IMR-90 (cell line): Measurements from ENCODE around the gene RMI1. TPM values are rescaled to one million over a fixed set of nuclear protein-coding genes. Genes with fewer than 3 reads are reported as not detected.

Experiments used
- ATAC-seq: fragments of 200-7000 bp; cut with Tn5 transposase; 2 replicates; pipeline ENCODE4 v1.9.1; 2020; ENCODE audit warnings: low read depth, mild to moderate bottlenecking, moderate library complexity
- BruUV-seq: library from RNA; stranded (reverse); fragments of 400-500 nt; replicated peaks from 2 replicates; lab custom pipeline; 2021; lab: Mats Ljungman, UMichigan
- CTCF ChIA-PET: fragments of 300-600 bp; formaldehyde crosslinking; extraction: SDS; loops from one replicate; lab custom pipeline; 2021; ENCODE audit warnings: antibody characterized with exemption; lab: Yijun Ruan, JAX
- POLR2A ChIA-PET: fragments of 300-600 bp; sonication (Branson Sonifier 250); formaldehyde crosslinking; loops from one replicate; lab custom pipeline; 2022; ENCODE audit warnings: antibody characterized with exemption; ENCODE audit not compliant: unreplicated experiment; lab: Charles Lee
- DNase-seq: peaks from one replicate; pipeline ENCODE4 v3.0.0; 2013
- H2AFZ ChIP-seq: replicated peaks from 2 replicates; pipeline ENCODE3; 2013; ENCODE audit warnings: low read length, mild to moderate bottlenecking; ENCODE audit not compliant: poor library complexity
- H2AK5ac ChIP-seq: 2 replicates; pipeline ENCODE4 v1.6.1; 2013; ENCODE audit warnings: low read depth, low read length, inconsistent platforms
- H2AK9ac ChIP-seq: replicated peaks from 2 replicates; pipeline ENCODE3; 2013; ENCODE audit warnings: mild to moderate bottlenecking, low read depth, low read length, moderate library complexity; ENCODE audit not compliant: poor library complexity
- H2BK120ac ChIP-seq: 2 replicates; pipeline ENCODE4 v1.6.1; 2013; ENCODE audit warnings: low read depth, low read length, inconsistent platforms
- H2BK15ac ChIP-seq: 3 replicates; pipeline ENCODE4 v1.6.1; 2013; ENCODE audit warnings: low read depth, low read length, inconsistent platforms
- H2BK20ac ChIP-seq: 2 replicates; pipeline ENCODE4 v1.6.1; 2013; ENCODE audit warnings: low read depth, mild to moderate bottlenecking, inconsistent platforms, low read length, moderate library complexity
- H2BK5ac ChIP-seq: 2 replicates; pipeline ENCODE4 v1.6.1; 2013; ENCODE audit warnings: mild to moderate bottlenecking, low read depth, low read length, inconsistent platforms; ENCODE audit not compliant: poor library complexity, severe bottlenecking
- H3K14ac ChIP-seq: replicated peaks from 2 replicates; pipeline ENCODE4 v1.6.1; 2013; ENCODE audit warnings: low read depth, low read length, inconsistent platforms
- H3K18ac ChIP-seq: 2 replicates; pipeline ENCODE4 v1.6.1; 2013; ENCODE audit warnings: low read depth, low read length, control low read depth
- H3K23ac ChIP-seq: 2 replicates; pipeline ENCODE4 v1.6.1; 2013; ENCODE audit warnings: low read depth, low read length, inconsistent platforms
- H3K27ac ChIP-seq: 2 replicates; pipeline ENCODE4 v1.5.1; 2013; ENCODE audit warnings: mild to moderate bottlenecking, control low read depth, low read length; ENCODE audit not compliant: insufficient read depth
- H3K27me3 ChIP-seq: 2 replicates; pipeline ENCODE4 v1.6.1; 2013; ENCODE audit warnings: low read length; ENCODE audit not compliant: control insufficient read depth, insufficient read depth
- H3K36me3 ChIP-seq: 2 replicates; pipeline ENCODE4 v1.6.1; 2013; ENCODE audit warnings: low read length, mixed read lengths; ENCODE audit not compliant: control insufficient read depth, insufficient read depth
- H3K4ac ChIP-seq: 2 replicates; pipeline ENCODE4 v1.6.1; 2013; ENCODE audit warnings: low read depth, low read length, inconsistent platforms
- H3K4me1 ChIP-seq: 2 replicates; pipeline ENCODE4 v1.6.1; 2013; ENCODE audit warnings: low read length, mixed read lengths; ENCODE audit not compliant: control insufficient read depth, insufficient read depth
- H3K4me2 ChIP-seq: 2 replicates; pipeline ENCODE4 v1.6.1; 2013; ENCODE audit warnings: low read depth, mild to moderate bottlenecking, control low read depth, low read length, moderate library complexity
- H3K4me3 ChIP-seq: 2 replicates; pipeline ENCODE4 v1.5.1; 2013; ENCODE audit warnings: low read depth, mild to moderate bottlenecking, control low read depth, low read length, moderate library complexity; ENCODE audit not compliant: insufficient read depth
- H3K56ac ChIP-seq: 2 replicates; pipeline ENCODE4 v1.6.1; 2013; ENCODE audit warnings: low read length, inconsistent platforms; ENCODE audit not compliant: insufficient read depth; ENCODE audit errors: extremely low read depth
- H3K79me1 ChIP-seq, 2 experiments: 2 replicates each; pipeline ENCODE4 v1.6.1; 2013; ENCODE audit warnings: low read length in 2 of 2, inconsistent platforms in 1 of 2, low read depth in 1 of 2
- H3K9ac ChIP-seq: 2 replicates; pipeline ENCODE4 v1.6.1; 2013; ENCODE audit warnings: low read depth, low read length, control low read depth
- H3K9me1 ChIP-seq: 2 replicates; pipeline ENCODE4 v1.6.1; 2013; ENCODE audit warnings: low read length, inconsistent platforms; ENCODE audit not compliant: insufficient read depth
- H3K9me3 ChIP-seq: 2 replicates; pipeline ENCODE4 v1.6.1; 2013; ENCODE audit warnings: low read length; ENCODE audit not compliant: control insufficient read depth, insufficient read depth
- H4K20me1 ChIP-seq: 2 replicates; pipeline ENCODE4 v1.6.1; 2013; ENCODE audit warnings: low read length, inconsistent platforms; ENCODE audit not compliant: insufficient read depth
- H4K5ac ChIP-seq: 2 replicates; pipeline ENCODE4 v1.6.1; 2013; ENCODE audit warnings: mild to moderate bottlenecking, low read depth, low read length, control low read depth
- H4K8ac ChIP-seq, 2 experiments: 2 replicates each; pipeline ENCODE4 v1.6.1; 2013; ENCODE audit warnings: low read depth in 2 of 2, low read length in 2 of 2, control low read depth in 1 of 2, inconsistent platforms in 1 of 2
- H4K91ac ChIP-seq: 2 replicates; pipeline ENCODE4 v1.6.1; 2013; ENCODE audit warnings: low read depth, low read length, inconsistent platforms; ENCODE audit not compliant: insufficient read depth
- BHLHE40 ChIP-seq: fragments of 150-350 bp; IDR thresholded peaks from 2 replicates; pipeline ENCODE4 v1.6.1; 2016; ENCODE audit warnings: mild to moderate bottlenecking, low read depth, low read length
- CEBPB ChIP-seq: IDR thresholded peaks from 2 replicates; pipeline ENCODE4 v1.6.1; 2012; ENCODE audit warnings: low read depth, low read length, improper control_type of control experiment
- CHD1 ChIP-seq: IDR thresholded peaks from 2 replicates; pipeline ENCODE4 v1.6.1; 2012; ENCODE audit warnings: low read depth, low read length, improper control_type of control experiment
- FOS ChIP-seq: fragments of 150-350 bp; IDR thresholded peaks from 2 replicates; pipeline ENCODE4 v1.6.1; 2016; ENCODE audit warnings: low read depth, low read length
- MAZ ChIP-seq: IDR thresholded peaks from 2 replicates; pipeline ENCODE4 v1.6.1; 2012; ENCODE audit warnings: low read depth, mild to moderate bottlenecking, low read length, improper control_type of control experiment, moderate library complexity, borderline replicate concordance
- MXI1 ChIP-seq: IDR thresholded peaks from 2 replicates; pipeline ENCODE4 v1.6.1; 2012; ENCODE audit warnings: low read depth, mild to moderate bottlenecking, low read length, moderate library complexity, borderline replicate concordance
- NFE2L2 ChIP-seq: fragments of 150-350 bp; IDR thresholded peaks from 2 replicates; pipeline ENCODE4 v1.6.1; 2016; ENCODE audit warnings: low read depth, mild to moderate bottlenecking, low read length
- RAD21 ChIP-seq: IDR thresholded peaks from 2 replicates; pipeline ENCODE4 v1.6.1; 2012; ENCODE audit warnings: low read length, improper control_type of control experiment
- SMC3 ChIP-seq: fragments of 150-350 bp; IDR thresholded peaks from 2 replicates; pipeline ENCODE4 v1.6.1; 2016; ENCODE audit warnings: low read depth, mild to moderate bottlenecking, antibody characterized with exemption, low read length, moderate library complexity
- WGBS, 2 experiments: methylation state at CpG; one replicate each; pipeline versions ENCODE4 v1.1.5 to v1.1.7; 2013; ENCODE audit warnings: missing lambda C conversion rate in 2 of 2; ENCODE audit not compliant: insufficient read length in 1 of 2; ENCODE audit errors: extremely low coverage in 2 of 2; 5-methylcytosine and 5-hydroxymethylcytosine counted together
- dilution Hi-C: fragments of 300-500 bp; cut with HindIII; formaldehyde crosslinking; loops from one replicate; pipeline ENCODE4 v1.14.3; 2018; ENCODE audit warnings: low sequenced_read_pairs; ENCODE audit not compliant: unreplicated experiment
- in situ Hi-C: fragments of 300-500 bp; cut with MboI; formaldehyde crosslinking; loops from 3 replicates; pipeline ENCODE4 v1.14.3; 2019; ENCODE audit warnings: low sequenced_read_pairs, inconsistent platforms, mixed read lengths
- intact Hi-C: fragments of 100-400 bp; cut with micrococcal nuclease; formaldehyde crosslinking; loops from 2 replicates; pipeline ENCODE4 v1.10.0; 2022
- polyA plus RNA-seq, 3 experiments: library from polyadenylated mRNA; depleted of rRNA; stranded (reverse); fragments of >200 nt; gene quantifications; 2 replicates each; pipeline ENCODE4 v1.2.3, GENCODE V29; 2012; ENCODE audit warnings: low replicate concordance in 1 of 3
- total RNA-seq: library from RNA; depleted of rRNA; stranded (reverse); fragments of >200 nt; gene quantifications from 2 replicates; pipeline ENCODE4 v1.2.3, GENCODE V29; 2012
- TF ChIP-seq, protein P1 (sequence below): conservative IDR thresholded peaks from 2 replicates; pipeline ENCODE4 v1.5.1; 2012; ENCODE audit warnings: mild to moderate bottlenecking, low read depth, low read length, improper control_type of control experiment
- TF ChIP-seq, protein P2 (sequence below): fragments of 150-350 bp; IDR thresholded peaks from 2 replicates; pipeline ENCODE4 v1.6.1; 2017; ENCODE audit warnings: mild to moderate bottlenecking, antibody characterized with exemption, low read length, low read depth

RMI1 gene
- total and polyA plus RNA-seq, 2 of the 4 experiments (the other 2 are of a cell fraction): 4.4 to 6.8 TPM

DNA sequence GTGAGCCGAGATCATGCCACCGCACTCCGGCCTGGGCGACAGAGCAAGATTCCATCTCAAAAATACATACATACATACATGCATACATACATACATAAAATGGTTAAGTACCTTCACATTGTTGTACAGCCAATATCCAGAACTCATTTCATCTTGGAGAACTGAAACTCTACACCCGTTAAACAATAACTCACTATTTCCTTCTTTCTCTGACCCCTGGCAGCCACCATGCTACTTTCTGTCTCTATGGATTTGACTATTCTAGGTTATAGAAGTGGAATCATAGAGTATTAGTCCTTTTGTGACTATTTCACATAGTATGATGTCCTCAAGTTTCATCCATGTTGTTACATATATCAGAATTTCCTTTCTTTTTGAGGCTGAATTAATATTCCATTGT lies 49.7 kb upstream of the RMI1 start (continued):
- TF ChIP-seq, protein P1, sequence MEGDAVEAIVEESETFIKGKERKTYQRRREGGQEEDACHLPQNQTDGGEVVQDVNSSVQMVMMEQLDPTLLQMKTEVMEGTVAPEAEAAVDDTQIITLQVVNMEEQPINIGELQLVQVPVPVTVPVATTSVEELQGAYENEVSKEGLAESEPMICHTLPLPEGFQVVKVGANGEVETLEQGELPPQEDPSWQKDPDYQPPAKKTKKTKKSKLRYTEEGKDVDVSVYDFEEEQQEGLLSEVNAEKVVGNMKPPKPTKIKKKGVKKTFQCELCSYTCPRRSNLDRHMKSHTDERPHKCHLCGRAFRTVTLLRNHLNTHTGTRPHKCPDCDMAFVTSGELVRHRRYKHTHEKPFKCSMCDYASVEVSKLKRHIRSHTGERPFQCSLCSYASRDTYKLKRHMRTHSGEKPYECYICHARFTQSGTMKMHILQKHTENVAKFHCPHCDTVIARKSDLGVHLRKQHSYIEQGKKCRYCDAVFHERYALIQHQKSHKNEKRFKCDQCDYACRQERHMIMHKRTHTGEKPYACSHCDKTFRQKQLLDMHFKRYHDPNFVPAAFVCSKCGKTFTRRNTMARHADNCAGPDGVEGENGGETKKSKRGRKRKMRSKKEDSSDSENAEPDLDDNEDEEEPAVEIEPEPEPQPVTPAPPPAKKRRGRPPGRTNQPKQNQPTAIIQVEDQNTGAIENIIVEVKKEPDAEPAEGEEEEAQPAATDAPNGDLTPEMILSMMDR: no peak
- TF ChIP-seq BHLHE40 (no peak), SMC3 (no peak)

DNA sequence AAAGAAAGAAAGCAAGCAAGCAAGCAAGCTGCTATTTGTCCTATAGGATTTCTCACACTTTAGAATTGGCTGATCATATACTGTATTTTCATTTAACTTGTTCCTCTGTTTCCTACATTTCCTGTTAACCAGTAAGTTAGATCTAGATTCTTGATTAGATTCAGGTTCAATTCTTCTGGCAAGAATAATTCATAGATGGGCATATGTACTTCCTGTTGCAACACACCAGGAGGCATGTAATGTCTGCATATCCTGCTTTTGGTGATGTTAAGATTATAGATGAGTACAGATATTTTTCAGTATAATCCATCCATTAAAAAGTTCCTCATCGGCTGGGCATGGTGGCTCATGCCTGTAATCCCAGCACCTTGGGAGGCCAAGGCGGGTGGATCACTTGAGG lies 48.6 kb upstream of the RMI1 start:
- H2AK9ac ChIP-seq: no peak overlapping the region
- no peak for DNase-seq
- BruUV-seq: no TSS peak
- no peaks in the 10 kb centered on the region for H3K36me3 ChIP-seq
- H3K18ac ChIP-seq: no peak overlapping the region
- H2BK120ac ChIP-seq: no peak overlapping the region
- ChIA-PET POLR2A (no interaction called here), CTCF (no interaction called here)
- H3K4ac ChIP-seq: no peak overlapping the region
- H3K4me2 ChIP-seq: no peak overlapping the region
- no peak overlapping the region for H3K56ac ChIP-seq
- in situ Hi-C loops (no loop called here), dilution Hi-C loops (no loop called here), intact Hi-C loops (loop anchor here (10.0 kb wide), 1 partner anchor 1683 kb away; no protein-coding TSS in a partner anchor)
- H3K9me1 ChIP-seq: peaks cover 2% of the 10 kb centered on the region; the same call in 1 of the 2 replicates
- H3K9me3 ChIP-seq: no peaks in the 10 kb centered on the region
- no peak overlapping the region for H2AFZ ChIP-seq
- H3K9ac ChIP-seq: no peak overlapping the region
- no CpG with 5 or more reads among the region's 2 CpGs for WGBS, 2 experiments
- ATAC-seq: no peak
- H2BK20ac ChIP-seq: no peak overlapping the region
- H4K8ac ChIP-seq: no peak overlapping the region
- H3K4me1 ChIP-seq: peaks cover 5% of the 10 kb centered on the region
- H3K79me1 ChIP-seq: no peaks in the 10 kb centered on the region
- no peak overlapping the region for H3K14ac ChIP-seq
- no peak overlapping the region for H4K5ac ChIP-seq
- no peak overlapping the region for H2BK15ac ChIP-seq
- no peak overlapping the region for H3K23ac ChIP-seq
- H4K20me1 ChIP-seq: no peaks in the 10 kb centered on the region
- H3K27ac ChIP-seq: no peak overlapping the region
- no peak overlapping the region for H4K91ac ChIP-seq
- H2BK5ac ChIP-seq: no peak overlapping the region
- H3K27me3 ChIP-seq: no peaks in the 10 kb centered on the region
- H3K4me3 ChIP-seq: no peak overlapping the region
- no peak overlapping the region for H2AK5ac ChIP-seq
- TF ChIP-seq, protein P2, sequence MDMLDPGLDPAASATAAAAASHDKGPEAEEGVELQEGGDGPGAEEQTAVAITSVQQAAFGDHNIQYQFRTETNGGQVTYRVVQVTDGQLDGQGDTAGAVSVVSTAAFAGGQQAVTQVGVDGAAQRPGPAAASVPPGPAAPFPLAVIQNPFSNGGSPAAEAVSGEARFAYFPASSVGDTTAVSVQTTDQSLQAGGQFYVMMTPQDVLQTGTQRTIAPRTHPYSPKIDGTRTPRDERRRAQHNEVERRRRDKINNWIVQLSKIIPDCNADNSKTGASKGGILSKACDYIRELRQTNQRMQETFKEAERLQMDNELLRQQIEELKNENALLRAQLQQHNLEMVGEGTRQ: no peak
- TF ChIP-seq CHD1: no peak
- TF ChIP-seq, protein P1: no peak
- no peak for TF ChIP-seq CEBPB
- no peak for TF ChIP-seq NFE2L2
- TF ChIP-seq BHLHE40: no peak
- no peak for TF ChIP-seq FOS
- TF ChIP-seq SMC3: no peak
- TF ChIP-seq MXI1: no peak
- no peak for TF ChIP-seq RAD21
- no peak for TF ChIP-seq MAZ
